ENCODE data around the gene SPG11.

SPG11 gene, protein sequence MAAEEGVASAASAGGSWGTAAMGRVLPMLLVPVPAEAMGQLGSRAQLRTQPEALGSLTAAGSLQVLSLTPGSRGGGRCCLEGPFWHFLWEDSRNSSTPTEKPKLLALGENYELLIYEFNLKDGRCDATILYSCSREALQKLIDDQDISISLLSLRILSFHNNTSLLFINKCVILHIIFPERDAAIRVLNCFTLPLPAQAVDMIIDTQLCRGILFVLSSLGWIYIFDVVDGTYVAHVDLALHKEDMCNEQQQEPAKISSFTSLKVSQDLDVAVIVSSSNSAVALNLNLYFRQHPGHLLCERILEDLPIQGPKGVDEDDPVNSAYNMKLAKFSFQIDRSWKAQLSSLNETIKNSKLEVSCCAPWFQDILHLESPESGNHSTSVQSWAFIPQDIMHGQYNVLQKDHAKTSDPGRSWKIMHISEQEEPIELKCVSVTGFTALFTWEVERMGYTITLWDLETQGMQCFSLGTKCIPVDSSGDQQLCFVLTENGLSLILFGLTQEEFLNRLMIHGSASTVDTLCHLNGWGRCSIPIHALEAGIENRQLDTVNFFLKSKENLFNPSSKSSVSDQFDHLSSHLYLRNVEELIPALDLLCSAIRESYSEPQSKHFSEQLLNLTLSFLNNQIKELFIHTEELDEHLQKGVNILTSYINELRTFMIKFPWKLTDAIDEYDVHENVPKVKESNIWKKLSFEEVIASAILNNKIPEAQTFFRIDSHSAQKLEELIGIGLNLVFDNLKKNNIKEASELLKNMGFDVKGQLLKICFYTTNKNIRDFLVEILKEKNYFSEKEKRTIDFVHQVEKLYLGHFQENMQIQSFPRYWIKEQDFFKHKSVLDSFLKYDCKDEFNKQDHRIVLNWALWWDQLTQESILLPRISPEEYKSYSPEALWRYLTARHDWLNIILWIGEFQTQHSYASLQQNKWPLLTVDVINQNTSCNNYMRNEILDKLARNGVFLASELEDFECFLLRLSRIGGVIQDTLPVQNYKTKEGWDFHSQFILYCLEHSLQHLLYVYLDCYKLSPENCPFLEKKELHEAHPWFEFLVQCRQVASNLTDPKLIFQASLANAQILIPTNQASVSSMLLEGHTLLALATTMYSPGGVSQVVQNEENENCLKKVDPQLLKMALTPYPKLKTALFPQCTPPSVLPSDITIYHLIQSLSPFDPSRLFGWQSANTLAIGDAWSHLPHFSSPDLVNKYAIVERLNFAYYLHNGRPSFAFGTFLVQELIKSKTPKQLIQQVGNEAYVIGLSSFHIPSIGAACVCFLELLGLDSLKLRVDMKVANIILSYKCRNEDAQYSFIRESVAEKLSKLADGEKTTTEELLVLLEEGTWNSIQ (N-terminal part only)

DNA sequence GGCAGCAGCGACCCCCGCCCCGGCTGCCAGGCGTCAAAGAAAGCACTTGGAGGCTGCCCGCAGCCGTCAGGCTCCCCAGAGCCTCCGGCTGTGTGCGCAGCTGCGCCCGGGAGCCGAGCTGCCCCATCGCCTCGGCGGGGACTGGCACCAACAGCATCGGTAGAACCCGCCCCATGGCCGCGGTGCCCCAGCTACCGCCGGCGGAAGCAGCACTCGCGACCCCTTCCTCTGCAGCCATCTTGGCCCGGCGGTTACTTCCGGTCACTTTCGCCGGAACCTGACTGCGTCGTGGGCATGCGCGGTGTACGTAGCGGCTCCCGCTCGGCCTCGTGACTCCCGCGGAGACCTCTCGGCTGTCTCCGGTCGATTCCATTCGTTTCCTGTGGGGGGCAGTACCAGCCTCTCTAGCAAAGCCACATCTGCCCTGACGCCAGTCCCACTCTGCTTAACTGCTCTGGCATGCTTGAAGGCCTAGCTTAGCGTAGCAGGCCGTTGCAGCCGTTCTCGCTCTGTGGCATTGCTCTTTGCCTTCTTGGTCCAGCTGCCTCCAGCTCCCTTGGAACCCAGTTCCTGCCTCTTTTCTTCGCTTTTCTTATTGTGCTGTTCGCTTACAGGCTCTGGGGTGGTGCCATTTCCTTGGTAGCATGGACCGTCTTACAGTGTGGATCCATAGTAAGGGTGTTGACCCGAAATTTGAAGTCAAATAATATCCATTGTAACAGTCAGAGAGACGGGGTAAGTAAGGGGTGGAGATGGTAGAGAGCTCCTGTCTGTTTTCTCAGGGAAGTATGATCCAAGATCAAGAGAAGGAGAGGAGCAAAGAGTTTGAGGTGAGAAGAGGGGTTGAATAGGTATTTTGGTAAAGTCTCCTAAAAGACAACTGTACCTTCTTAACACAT lies at the start of gene SPG11:
Gene SPG11 (minus strand): TSS at position 253 of the 899 bp plus-strand sequence. CDS start 15 bp downstream, at position 238.
- peak within 1 kb of the TSS; percentile 81 for H3K4me3 ChIP-seq
- TF ChIP-seq FOXP2 (optimal IDR thresholded peaks at IDR 0.05; ENCODE audit: control extremely low read depth, extremely low read length, insufficient read depth) (peak; percentile 31), POLR2AphosphoS5 (IDR thresholded peaks at IDR 0.05; ENCODE audit: borderline replicate concordance, low read depth, low read length) (peak; percentile 78), EZH2 (IDR thresholded peaks at IDR 0.05) (no peak)
- peaks cover 7% of the 10 kb centered on the region; the same call in 1 of the 2 replicates for H3K36me3 ChIP-seq (ENCODE audit: insufficient read depth, low read length)
- no peaks in the 10 kb centered on the region for H3K9me3 ChIP-seq (ENCODE audit: low read depth, low read length)
- peak within 1 kb of the TSS; percentile 85 for H3K9ac ChIP-seq (ENCODE audit: insufficient read length)
- peak within 1 kb of the TSS; percentile 86 for H3K27ac ChIP-seq
- DNase-seq (ENCODE audit: low read depth, low spot score): peak; percentile 73

DNA sequence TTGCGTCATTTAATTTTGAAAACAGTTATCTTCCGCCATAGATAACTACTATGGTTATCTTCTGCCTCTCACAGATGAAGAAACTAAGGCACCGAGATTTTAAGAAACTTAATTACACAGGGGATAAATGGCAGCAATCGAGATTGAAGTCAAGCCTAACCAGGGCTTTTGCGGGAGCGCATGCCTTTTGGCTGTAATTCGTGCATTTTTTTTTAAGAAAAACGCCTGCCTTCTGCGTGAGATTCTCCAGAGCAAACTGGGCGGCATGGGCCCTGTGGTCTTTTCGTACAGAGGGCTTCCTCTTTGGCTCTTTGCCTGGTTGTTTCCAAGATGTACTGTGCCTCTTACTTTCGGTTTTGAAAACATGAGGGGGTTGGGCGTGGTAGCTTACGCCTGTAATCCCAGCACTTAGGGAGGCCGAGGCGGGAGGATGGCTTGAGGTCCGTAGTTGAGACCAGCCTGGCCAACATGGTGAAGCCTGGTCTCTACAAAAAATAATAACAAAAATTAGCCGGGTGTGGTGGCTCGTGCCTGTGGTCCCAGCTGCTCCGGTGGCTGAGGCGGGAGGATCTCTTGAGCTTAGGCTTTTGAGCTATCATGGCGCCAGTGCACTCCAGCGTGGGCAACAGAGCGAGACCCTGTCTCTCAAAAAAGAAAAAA lies 49.0 kb upstream of the SPG11 start:
- TF ChIP-seq FOXP2 (optimal IDR thresholded peaks at IDR 0.05; ENCODE audit: control extremely low read depth, extremely low read length, insufficient read depth) (no peak), POLR2AphosphoS5 (IDR thresholded peaks at IDR 0.05; ENCODE audit: borderline replicate concordance, low read depth, low read length) (0 out of 2 replicates have a peak, but pooled peaks have one; percentile 31)
- no peak for DNase-seq (ENCODE audit: low read depth, low spot score)
- Histone ChIP-seq H3K27ac (peak overlapping the region; percentile 79; the same call in 1 of the 2 replicates), H3K36me3 (ENCODE audit: insufficient read depth, low read length) (peaks cover 28% of the 10 kb centered on the region), H3K9ac (ENCODE audit: insufficient read length) (peak overlapping the region; percentile 91), H3K9me3 (ENCODE audit: low read depth, low read length) (no peaks in the 10 kb centered on the region), H3K4me3 (peak overlapping the region; percentile 95)

GRCh38 chr15:44711743-44712345 lies 48.4 kb upstream of the SPG11 start:
- H3K36me3 ChIP-seq (ENCODE audit: insufficient read depth, low read length): peaks cover 22% of the 10 kb centered on the region
- peak overlapping the region; percentile 79 for H3K27ac ChIP-seq
- DNase-seq (ENCODE audit: low read depth, low spot score): no peak

GRCh38 chr15:44711096-44711742 lies 47.8 kb upstream of the SPG11 start, which contains the start of the genes B2M and PATL2:
Gene B2M (plus strand): TSS chr15:44711517. CDS start chr15:44711547, 30 bp downstream.
Gene PATL2 (minus strand): TSS chr15:44711323. CDS start chr15:44676490, 34,833 bp downstream.
- Histone ChIP-seq H3K27ac (peak within 1 kb of the TSS; percentile 80), H3K36me3 (ENCODE audit: insufficient read depth, low read length) (peaks cover 16% of the 10 kb centered on the region), H3K9ac (ENCODE audit: insufficient read length) (peak within 1 kb of the TSS; percentile 91), H3K4me3 (peak within 1 kb of the TSS; percentile 95), H3K9me3 (ENCODE audit: low read depth, low read length) (no peaks in the 10 kb centered on the region)
- DNase-seq (ENCODE audit: low read depth, low spot score): peak; percentile 92
- peak; percentile 100 for TF ChIP-seq POLR2AphosphoS5 (IDR thresholded peaks at IDR 0.05; ENCODE audit: borderline replicate concordance, low read depth, low read length)
- no peak for TF ChIP-seq EZH2 (IDR thresholded peaks at IDR 0.05)

More at GRCh38 chr15:44711743-44712345, 48.4 kb upstream of the SPG11 start:
- H3K9me3 ChIP-seq (ENCODE audit: low read depth, low read length): no peaks in the 10 kb centered on the region
- TF ChIP-seq POLR2AphosphoS5 (IDR thresholded peaks at IDR 0.05; ENCODE audit: borderline replicate concordance, low read depth, low read length) (no peak), FOXP2 (optimal IDR thresholded peaks at IDR 0.05; ENCODE audit: control extremely low read depth, extremely low read length, insufficient read depth) (no peak), EZH2 (IDR thresholded peaks at IDR 0.05) (no peak)
- peak overlapping the region; percentile 95 for H3K4me3 ChIP-seq
- peak overlapping the region; percentile 91 for H3K9ac ChIP-seq (ENCODE audit: insufficient read length)

DNA sequence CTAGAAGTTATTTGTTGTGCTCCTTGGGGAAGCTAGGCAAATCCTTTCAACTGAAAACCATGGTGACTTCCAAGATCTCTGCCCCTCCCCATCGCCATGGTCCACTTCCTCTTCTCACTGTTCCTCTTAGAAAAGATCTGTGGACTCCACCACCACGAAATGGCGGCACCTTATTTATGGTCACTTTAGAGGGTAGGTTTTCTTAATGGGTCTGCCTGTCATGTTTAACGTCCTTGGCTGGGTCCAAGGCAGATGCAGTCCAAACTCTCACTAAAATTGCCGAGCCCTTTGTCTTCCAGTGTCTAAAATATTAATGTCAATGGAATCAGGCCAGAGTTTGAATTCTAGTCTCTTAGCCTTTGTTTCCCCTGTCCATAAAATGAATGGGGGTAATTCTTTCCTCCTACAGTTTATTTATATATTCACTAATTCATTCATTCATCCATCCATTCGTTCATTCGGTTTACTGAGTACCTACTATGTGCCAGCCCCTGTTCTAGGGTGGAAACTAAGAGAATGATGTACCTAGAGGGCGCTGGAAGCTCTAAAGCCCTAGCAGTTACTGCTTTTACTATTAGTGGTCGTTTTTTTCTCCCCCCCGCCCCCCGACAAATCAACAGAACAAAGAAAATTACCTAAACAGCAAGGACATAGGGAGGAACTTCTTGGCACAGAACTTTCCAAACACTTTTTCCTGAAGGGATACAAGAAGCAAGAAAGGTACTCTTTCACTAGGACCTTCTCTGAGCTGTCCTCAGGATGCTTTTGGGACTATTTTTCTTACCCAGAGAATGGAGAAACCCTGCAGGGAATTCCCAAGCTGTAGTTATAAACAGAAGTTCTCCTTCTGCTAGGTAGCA lies 47.0 kb upstream of the SPG11 start:
- TF ChIP-seq EZH2 (IDR thresholded peaks at IDR 0.05) (no peak), POLR2AphosphoS5 (IDR thresholded peaks at IDR 0.05; ENCODE audit: borderline replicate concordance, low read depth, low read length) (no peak), FOXP2 (optimal IDR thresholded peaks at IDR 0.05; ENCODE audit: control extremely low read depth, extremely low read length, insufficient read depth) (no peak)
- no peak for DNase-seq (ENCODE audit: low read depth, low spot score)
- Histone ChIP-seq H3K27ac (peak overlapping the region; percentile 80), H3K4me3 (peak overlapping the region; percentile 95), H3K36me3 (ENCODE audit: insufficient read depth, low read length) (peaks cover 8% of the 10 kb centered on the region), H3K9ac (ENCODE audit: insufficient read length) (peak overlapping the region; percentile 80), H3K9me3 (ENCODE audit: low read depth, low read length) (no peaks in the 10 kb centered on the region)

Data from SK-N-MC (cell line).